ENCODE results near the gene DDX39B. TPM values are rescaled to one million over a fixed set of nuclear protein-coding genes. Genes with fewer than 3 reads are reported as not detected.

DDX39B gene
- total and polyA plus RNA-seq, 9 of the 15 experiments (the other 6 are each of a cell fraction or from before 2014, with no cell fraction given): 479 to 869 (median 592) TPM

DNA sequence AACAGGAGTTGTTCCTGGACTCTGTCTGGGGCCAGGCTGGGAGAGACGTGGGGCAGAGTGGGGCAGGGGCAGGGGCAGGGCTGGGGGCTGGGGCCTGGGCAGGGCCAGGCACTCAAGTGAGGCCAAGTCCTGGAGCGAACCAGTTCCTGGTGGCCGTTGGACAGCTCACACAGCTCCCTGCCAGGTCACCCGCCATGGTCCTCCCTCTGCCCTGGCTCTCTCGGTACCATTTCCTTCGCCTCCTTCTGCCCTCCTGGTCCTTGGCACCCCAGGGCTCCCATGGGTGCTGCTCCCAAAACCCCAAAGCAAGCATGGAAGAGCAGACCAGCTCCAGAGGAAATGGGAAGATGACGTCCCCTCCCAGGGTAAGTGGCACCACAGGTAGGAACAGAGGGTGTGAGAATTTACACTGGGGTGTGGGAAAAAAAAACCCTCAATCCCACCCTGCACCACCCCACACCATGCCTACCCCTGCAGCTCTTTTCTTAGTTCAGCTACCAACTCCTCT lies 12.9 kb downstream of the DDX39B start, which contains the start of gene MCCD1:
Gene MCCD1, plus strand, starts transcription at position 142 of the 508 bp plus-strand sequence. Its CDS starts 53 bp downstream, at position 195.
- ChIA-PET CTCF (ENCODE audit: low intra/inter-chr PET ratio) (no interaction called here), POLR2A (interaction anchor here (0.7 to 6.3 kb wide), 11 partner anchors 8 to 305 kb away, joined by 3 to 107 read pairs (median 3); partner anchors contain the start of genes DDX39B and MICB)
- Histone ChIP-seq H3K27me3 (ENCODE audit: control insufficient read depth in 2 of 2, insufficient read depth in 2 of 2, low read length in 2 of 2) (no peaks in the 10 kb centered on the region), H3K9me1 (ENCODE audit: control insufficient read depth, insufficient read depth, low read length) (no peaks in the 10 kb centered on the region), H3K4me2 (ENCODE audit: insufficient read depth, low read length) (no peak within 1 kb of the TSS), H3K36me3 (ENCODE audit: control insufficient read depth, insufficient read depth, low read length) (peaks cover 44% of the 10 kb centered on the region), H3K4me3 (no peak within 1 kb of the TSS), H3K79me2 (ENCODE audit: control insufficient read depth, insufficient read depth, low read length) (peaks cover 8% of the 10 kb centered on the region; the same call in 2 of the 3 replicates), H3K4me1 (replicated peaks in 1 of 2; ENCODE audit: control insufficient read depth in 2 of 2, insufficient read depth in 2 of 2, low read length in 2 of 2) (peaks cover 10 to 20% of the 10 kb centered on the region in 2 experiments), H3K9me3 (replicated peaks; ENCODE audit: control insufficient read depth, insufficient read depth, low read depth, low read length) (no peaks in the 10 kb centered on the region), H2AFZ (ENCODE audit: low read depth, low read length) (no peak within 1 kb of the TSS), H3K27ac (ENCODE audit: extremely low read depth, low read depth, low read length) (peak within 1 kb of the TSS; percentile 11; the same call in 1 of the 3 replicates), H4K20me1 (replicated peaks; ENCODE audit: control insufficient read depth, insufficient read depth, low read length) (0 out of 2 replicates have a peak, but pooled peaks cover 16% of the 10 kb centered on the region), H3K9ac (ENCODE audit: insufficient read depth in 1 of 2, low read depth in 2 of 2, low read length in 2 of 2) (peak within 1 kb of the TSS in 1 of 2 experiments; percentile 53; a peak in 2 of 4 replicates)
- no peak for FAIRE-seq
- intact Hi-C loops (cut with micrococcal nuclease): loop anchor here (5.0 kb wide), 1 partner anchor 37 kb away; no protein-coding TSS in a partner anchor
- in situ Hi-C loops (cut with MboI): loop anchor here (25.0 kb wide), 1 partner anchor 1433 kb away; the partner anchor contains the start of genes BRD2 and HLA-DMA
- DNase-seq (ENCODE audit: extremely low read depth in 1 of 4, low spot score in 3 of 4): no peak
- WGBS (ENCODE audit: insufficient coverage, low coverage, missing lambda C conversion rate): 79% methylated on average over 7 of the region's 7 CpGs
- no TSS peak for BruUV-seq (replicated peaks)
- ATAC-seq: peak; percentile 25
- no peak for TF ChIP-seq FOXM1 (IDR thresholded peaks at IDR 0.05; ENCODE audit: low read depth)
- no peak for TF ChIP-seq FOXM1 (CRISPR knock-in tag; IDR thresholded peaks at IDR 0.05; ENCODE audit: low read depth)
- peak; percentile 80 for TF ChIP-seq POLR2G (IDR thresholded peaks at IDR 0.05; ENCODE audit: low read depth, low read length)
- no peak for TF ChIP-seq PURB (CRISPR knock-in tag; IDR thresholded peaks at IDR 0.05; ENCODE audit: low read depth)
- TF ChIP-seq, protein P1, sequence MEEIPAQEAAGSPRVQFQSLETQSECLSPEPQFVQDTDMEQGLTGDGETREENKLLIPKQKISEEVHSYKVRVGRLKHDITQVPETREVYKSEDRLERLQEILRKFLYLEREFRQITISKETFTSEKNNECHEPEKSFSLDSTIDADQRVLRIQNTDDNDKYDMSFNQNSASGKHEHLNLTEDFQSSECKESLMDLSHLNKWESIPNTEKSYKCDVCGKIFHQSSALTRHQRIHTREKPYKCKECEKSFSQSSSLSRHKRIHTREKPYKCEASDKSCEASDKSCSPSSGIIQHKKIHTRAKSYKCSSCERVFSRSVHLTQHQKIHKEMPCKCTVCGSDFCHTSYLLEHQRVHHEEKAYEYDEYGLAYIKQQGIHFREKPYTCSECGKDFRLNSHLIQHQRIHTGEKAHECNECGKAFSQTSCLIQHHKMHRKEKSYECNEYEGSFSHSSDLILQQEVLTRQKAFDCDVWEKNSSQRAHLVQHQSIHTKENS (CRISPR knock-in tag; IDR thresholded peaks at IDR 0.05): no peak
- TF ChIP-seq ZBTB43 (CRISPR knock-in tag; IDR thresholded peaks at IDR 0.05): no peak
- no peak for TF ChIP-seq NR0B1 (IDR thresholded peaks at IDR 0.05; ENCODE audit: partially characterized antibody)
- no peak for TF ChIP-seq PYGO2 (tag; IDR thresholded peaks at IDR 0.05)
- no peak for TF ChIP-seq MAFF (IDR thresholded peaks at IDR 0.05; ENCODE audit: low read length)
- 0 out of 2 replicates have a peak, but pooled peaks have one; percentile 6 for TF ChIP-seq MBD2 (IDR thresholded peaks at IDR 0.05; ENCODE audit: borderline replicate concordance, low read depth)
- TF ChIP-seq POLR2B (IDR thresholded peaks at IDR 0.05; ENCODE audit: low read depth, partially characterized antibody): no peak
- TF ChIP-seq MAFG (tag; conservative IDR thresholded peaks at IDR 0.05): no peak
